GM21515 (cell line): Measurements from ENCODE around the gene CDV3.

Experiments
- ATAC-seq: cut with Tn5 transposase; IDR thresholded peaks from one replicate; pipeline ENCODE4 v1.9.1; 2021; ENCODE audit not compliant: unreplicated experiment

CDV3 gene

DNA sequence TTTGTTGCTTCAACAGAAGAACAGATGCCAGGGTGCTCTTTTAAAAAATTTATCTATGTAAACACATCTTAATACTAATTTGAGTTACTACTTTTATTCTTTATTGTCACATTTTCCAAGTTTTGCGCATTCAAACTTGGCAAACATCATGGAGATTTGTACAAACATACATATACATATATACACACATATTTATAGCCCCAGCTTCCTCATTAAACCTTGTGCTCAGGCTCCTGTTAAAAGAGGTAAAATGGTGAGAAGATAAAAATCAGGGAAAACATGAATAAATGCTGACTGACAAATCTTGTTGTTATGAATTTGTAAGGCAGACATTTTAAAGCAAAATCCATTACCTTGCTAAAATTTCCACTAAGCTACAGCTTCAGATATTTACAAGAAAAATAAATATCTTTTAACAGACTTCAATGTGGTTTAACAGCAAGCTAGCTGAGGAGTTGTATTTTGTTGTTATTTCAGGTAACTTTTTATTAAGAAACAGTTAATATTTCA, 27.1 kb downstream of the CDV3 start:
- no peak for ATAC-seq

GRCh38 chr3:133606342-133606741, 32.9 kb downstream of the CDV3 start:
- ATAC-seq, result no peak

- no peak for ATAC-seq
These were observed 33.4 kb downstream of the CDV3 start for GRCh38 chr3:133606902-133607301.

- ATAC-seq, result no peak
These were observed 34.3 kb downstream of the CDV3 start for GRCh38 chr3:133607816-133608215.

- no peak for ATAC-seq
These were observed 34.9 kb downstream of the CDV3 start for GRCh38 chr3:133608388-133608787.

DNA sequence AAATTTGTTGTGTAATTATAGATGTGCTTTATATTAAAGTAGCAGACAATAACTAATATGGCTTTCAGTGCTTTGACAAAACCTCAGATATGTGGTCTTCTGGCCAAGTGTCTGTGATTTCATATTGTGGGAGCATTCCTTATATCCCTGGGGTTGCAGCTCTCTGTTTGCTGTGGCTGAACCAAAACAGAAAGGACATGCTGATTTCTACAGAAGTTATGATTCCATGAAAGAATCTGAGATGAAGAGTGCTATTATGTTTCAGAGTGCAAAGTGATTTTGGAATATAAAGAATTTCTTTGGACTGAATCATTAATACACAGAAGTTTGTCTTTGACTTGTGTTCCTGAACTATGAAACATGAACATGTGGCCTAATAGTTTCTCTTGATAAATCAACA, 36.5 kb downstream of the CDV3 start:
- no peak for ATAC-seq

DNA sequence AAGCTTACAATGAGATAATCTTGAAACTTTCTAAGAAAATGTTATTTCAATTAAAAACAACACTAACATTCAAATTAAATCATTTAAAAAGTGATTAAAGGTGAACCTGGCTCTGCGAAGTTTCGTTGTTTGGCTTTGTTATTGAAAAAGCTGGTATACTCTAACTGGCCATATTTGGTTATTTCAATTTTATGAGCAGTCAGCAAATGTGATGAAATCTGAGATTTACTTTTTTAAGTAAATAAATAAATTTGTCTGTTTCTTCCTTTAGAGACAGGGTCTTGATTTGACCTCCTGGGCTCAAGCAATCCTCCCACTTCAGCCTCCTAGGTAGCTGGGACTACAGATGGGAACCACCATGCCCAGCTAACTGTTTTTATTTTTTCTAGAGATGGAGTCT, 38.0 kb downstream of the CDV3 start:
- ATAC-seq, result no peak

DNA sequence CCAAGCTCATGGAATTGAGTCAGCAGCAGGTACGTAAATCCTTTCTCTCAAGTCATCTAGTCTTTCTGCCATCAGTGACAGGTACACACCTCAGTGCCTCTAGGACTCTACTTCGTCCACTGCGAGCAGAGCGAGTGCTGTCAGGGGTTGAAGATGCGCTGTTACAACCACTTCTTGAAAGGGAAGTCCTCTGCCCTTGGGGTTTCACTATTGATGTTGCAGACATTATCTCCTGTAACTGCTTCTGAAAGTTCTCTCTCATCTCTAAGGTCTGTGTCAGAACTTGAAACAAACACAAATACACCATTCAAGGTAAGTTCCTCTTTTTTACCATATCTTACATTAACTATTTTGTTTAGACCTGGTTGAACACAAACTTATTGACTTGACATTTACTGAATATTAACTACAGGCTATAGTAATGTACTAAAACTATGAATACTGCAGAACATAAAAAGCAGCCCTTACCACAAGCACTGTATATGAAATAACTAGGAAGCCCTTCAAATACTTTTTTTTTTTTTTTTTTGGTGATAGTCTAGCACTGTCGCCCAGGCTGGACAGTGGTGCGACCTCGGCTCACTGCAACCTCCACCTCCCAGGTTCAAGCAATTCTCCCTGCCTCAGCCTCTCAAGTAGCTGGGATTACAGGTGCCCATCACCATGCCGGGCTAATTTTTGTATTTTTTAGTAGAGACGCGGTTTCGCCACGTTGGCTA, 46.7 kb downstream of the CDV3 start:
- peak; percentile 99 for ATAC-seq

GRCh38 chr3:133627789-133628188, 54.3 kb downstream of the CDV3 start:
- no peak for ATAC-seq

DNA sequence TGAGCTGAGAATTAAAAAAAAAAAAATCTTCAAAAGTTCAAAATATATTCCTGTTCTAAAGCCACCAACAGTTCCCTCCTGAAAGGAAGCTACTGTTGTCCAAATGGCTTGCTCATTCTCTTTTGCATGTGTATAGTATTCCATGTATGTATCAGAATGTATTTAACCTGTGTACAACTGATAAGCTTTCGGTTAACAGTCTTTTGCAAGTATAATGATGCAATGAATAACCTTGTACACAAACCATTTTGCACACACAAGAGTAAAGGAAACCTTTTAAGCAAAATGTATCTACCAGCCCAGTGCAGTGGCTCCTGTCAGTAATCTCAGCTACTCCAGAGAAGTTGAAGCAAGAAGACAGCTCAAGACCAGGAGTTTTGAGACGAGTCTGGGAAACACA, 55.7 kb downstream of the CDV3 start:
- ATAC-seq, result no peak

DNA sequence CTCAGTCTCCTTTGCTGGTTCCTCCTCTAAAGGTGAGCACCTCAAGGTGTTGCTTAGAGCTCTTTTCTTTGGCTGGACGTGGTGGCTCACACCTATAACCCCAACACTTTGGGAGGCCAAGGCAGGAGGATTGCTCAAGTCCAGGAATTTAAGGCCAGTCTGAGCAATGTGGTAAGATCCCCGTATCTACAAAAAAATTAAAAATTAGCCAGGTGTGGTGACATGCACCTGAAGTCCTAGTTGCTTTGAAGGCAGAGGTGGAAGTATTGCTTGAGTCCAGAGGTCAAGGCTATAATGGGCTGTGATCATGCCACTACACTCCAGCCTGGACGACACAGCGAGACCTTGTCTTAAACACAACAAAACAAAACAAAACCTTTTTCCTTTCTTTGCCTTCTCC, 60.0 kb downstream of the CDV3 start:
- no peak for ATAC-seq
